Mesothelial cell of epicardium (in vitro differentiated cells): Measurements from ENCODE around the gene REEP1. TPM values are rescaled to one million over a fixed set of nuclear protein-coding genes. Genes with fewer than 3 reads are reported as not detected.

ENCODE experiments used
- DNase-seq, 2 experiments: peaks; one replicate each; pipeline ENCODE4 v3.0.0; 2021; ENCODE audit warnings: low spot score in 2 of 2; ENCODE audit not compliant: unreplicated experiment in 2 of 2
- H3K27ac Mint-ChIP-seq: 2 replicates; pipeline ENCODE4 v1.8.0; 2021; ENCODE audit warnings: mixed read lengths
- H3K27me3 Mint-ChIP-seq: 2 replicates; pipeline ENCODE4 v1.8.0; 2021; ENCODE audit warnings: low read depth, mixed read lengths
- H3K36me3 Mint-ChIP-seq: 2 replicates; pipeline ENCODE4 v1.8.0; 2021; ENCODE audit warnings: mixed read lengths
- H3K4me1 Mint-ChIP-seq: 2 replicates; pipeline ENCODE4 v1.8.0; 2021; ENCODE audit warnings: mixed read lengths
- H3K4me3 Mint-ChIP-seq: 2 replicates; pipeline ENCODE4 v1.8.0; 2021; ENCODE audit warnings: mild to moderate bottlenecking, moderate library complexity, mixed read lengths
- H3K9me3 Mint-ChIP-seq: 2 replicates; pipeline ENCODE4 v1.8.0; 2021; ENCODE audit warnings: mixed read lengths
- CTCF ChIP-seq: fragments of 200-600 bp; sonication (generic); IDR thresholded peaks from one replicate; pipeline ENCODE4 v1.5.0; 2021; ENCODE audit warnings: antibody characterized with exemption; ENCODE audit not compliant: unreplicated experiment
- total RNA-seq: library from RNA; stranded (reverse); gene quantifications from 3 replicates; pipeline ENCODE4 v1.2.1, GENCODE V29; 2021

The REEP1 gene
- total RNA-seq, 1 donor from 2014 or later: 1.9 TPM

- no peaks in the 10 kb centered on the region for H3K9me3 Mint-ChIP-seq
- H3K27ac Mint-ChIP-seq: no peak overlapping the region
- peak in 1 of 2 experiments; percentile 20 for DNase-seq
- H3K4me3 Mint-ChIP-seq: no peak overlapping the region
- no peak for TF ChIP-seq CTCF
- H3K4me1 Mint-ChIP-seq: peaks cover 32% of the 10 kb centered on the region
- H3K36me3 Mint-ChIP-seq: no peaks in the 10 kb centered on the region
- H3K27me3 Mint-ChIP-seq: peaks cover 25% of the 10 kb centered on the region
Observed at GRCh38 chr2:86281066-86281700, 56.2 kb downstream of the REEP1 start.

DNA sequence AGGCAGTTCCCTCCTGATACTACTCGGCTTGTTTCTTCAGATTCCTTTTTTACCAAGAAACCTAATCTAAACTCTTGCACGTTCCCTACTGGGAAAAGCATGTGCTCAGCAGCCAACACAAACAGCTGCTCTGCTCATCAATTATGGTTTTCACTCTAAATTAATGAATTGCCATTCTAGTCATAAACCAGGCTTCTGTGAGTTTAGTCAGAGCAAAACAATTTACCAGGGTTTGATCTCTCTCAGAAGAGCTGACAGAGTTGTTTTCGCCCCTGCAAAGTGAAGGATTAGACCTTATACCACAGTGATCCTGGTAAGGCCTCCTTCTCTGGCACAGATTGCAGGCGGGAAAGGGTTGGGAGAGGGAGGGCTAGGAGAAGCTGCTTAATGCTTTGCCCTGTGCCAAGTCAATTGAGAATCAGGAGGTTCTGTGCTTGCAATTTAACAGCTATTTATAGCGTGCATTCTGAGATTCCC lies 57.2 kb downstream of the REEP1 start:
- Mint-ChIP-seq H3K9me3 (no peaks in the 10 kb centered on the region), H3K4me3 (no peak overlapping the region), H3K36me3 (no peaks in the 10 kb centered on the region), H3K27ac (peak overlapping the region; percentile 67), H3K27me3 (peaks cover 21% of the 10 kb centered on the region), H3K4me1 (peaks cover 29% of the 10 kb centered on the region)
- no peak for DNase-seq
- TF ChIP-seq CTCF: no peak

GRCh38 chr2:86275962-86276361 lies 61.5 kb downstream of the REEP1 start:
- Mint-ChIP-seq H3K27me3 (peaks cover 12% of the 10 kb centered on the region), H3K36me3 (peaks cover 2% of the 10 kb centered on the region), H3K9me3 (peaks cover 18% of the 10 kb centered on the region), H3K4me3 (no peak overlapping the region), H3K27ac (no peak overlapping the region), H3K4me1 (peaks cover 14% of the 10 kb centered on the region)
- no peak for DNase-seq
- no peak for TF ChIP-seq CTCF

DNA sequence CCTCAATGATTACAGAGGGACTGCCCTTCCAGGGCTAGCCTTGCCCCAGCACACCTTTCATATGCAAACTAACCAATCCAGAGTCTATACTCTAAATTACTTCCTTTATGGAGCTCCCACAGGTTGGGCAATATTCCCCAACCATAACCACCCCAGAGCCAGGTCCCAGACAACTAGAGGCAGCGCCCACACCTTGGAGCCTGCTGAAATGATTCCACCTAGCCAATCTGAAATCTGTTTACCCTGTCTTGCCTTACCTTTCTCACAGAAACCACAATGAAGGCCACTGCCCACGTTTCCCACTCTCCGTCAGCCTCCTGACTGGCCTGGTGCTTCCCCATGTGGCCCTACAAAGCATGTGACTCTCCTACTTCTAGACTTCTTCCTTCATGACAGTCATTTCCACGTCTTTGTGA lies 62.0 kb downstream of the REEP1 start:
- peaks cover 8% of the 10 kb centered on the region for H3K4me1 Mint-ChIP-seq
- no peak for TF ChIP-seq CTCF
- H3K27me3 Mint-ChIP-seq: peaks cover 12% of the 10 kb centered on the region
- H3K27ac Mint-ChIP-seq: no peak overlapping the region
- peaks cover 21% of the 10 kb centered on the region for H3K9me3 Mint-ChIP-seq
- H3K4me3 Mint-ChIP-seq: no peak overlapping the region
- H3K36me3 Mint-ChIP-seq: peaks cover 4% of the 10 kb centered on the region
- DNase-seq: no peak

DNA sequence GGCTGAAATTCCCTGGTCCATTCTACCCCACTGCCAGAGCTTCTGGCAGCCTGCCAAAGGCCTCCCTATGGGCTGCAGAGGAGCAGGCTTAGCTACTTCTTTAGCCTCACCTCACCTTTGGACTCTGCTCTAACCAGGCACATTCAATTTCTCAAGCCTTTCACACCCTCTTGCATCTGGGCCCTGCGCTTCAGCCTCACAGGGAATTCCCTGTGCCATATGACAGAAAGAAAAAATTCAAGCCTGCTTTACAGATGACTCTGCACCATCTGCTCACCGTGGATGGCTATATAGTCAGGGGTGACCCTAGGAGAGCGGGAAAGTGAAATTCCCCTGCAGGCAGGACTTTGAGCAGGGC lies 62.5 kb downstream of the REEP1 start:
- Mint-ChIP-seq H3K4me1 (peaks cover 3% of the 10 kb centered on the region), H3K27me3 (peaks cover 12% of the 10 kb centered on the region), H3K27ac (no peak overlapping the region), H3K9me3 (peaks cover 22% of the 10 kb centered on the region), H3K4me3 (no peak overlapping the region), H3K36me3 (peaks cover 4% of the 10 kb centered on the region)
- TF ChIP-seq CTCF: no peak
- no peak for DNase-seq
